ENCODE measurements around the gene FLOT2. TPM values are rescaled to one million over a fixed set of nuclear protein-coding genes. Genes with fewer than 3 reads are reported as not detected.

The FLOT2 gene
- total and polyA plus RNA-seq, 2 of the 8 experiments (the other 6 are each of a cell fraction or from before 2014, with no cell fraction given) = 116 to 189 TPM

- Histone ChIP-seq H3K9me3 (ENCODE audit: insufficient read depth in 2 of 2, low read depth in 1 of 2, low read length in 1 of 2) (no peaks in the 10 kb centered on the region), H3K27me3 (replicated peaks in 1 of 4; ENCODE audit: control insufficient read depth in 3 of 4, extremely low read depth in 1 of 4, insufficient read depth in 3 of 4, low read length in 3 of 4) (no peaks in the 10 kb centered on the region), H3K79me1 (ENCODE audit: low read depth, low read length) (peaks cover 3% of the 10 kb centered on the region; the same call in 1 of the 2 replicates), H3K79me2 (ENCODE audit: control insufficient read depth in 1 of 2, insufficient read depth in 2 of 2, low read length in 2 of 2) (peaks cover 0 to 9% of the 10 kb centered on the region in 2 experiments; a peak in 1 of 4 replicates), H3K23ac (ENCODE audit: insufficient read length) (no peak overlapping the region), H3K18ac (ENCODE audit: extremely low read depth, low read length) (no peak overlapping the region), H2AK5ac (ENCODE audit: low read depth, low read length) (no peak overlapping the region), H3K27ac (ENCODE audit: low read depth, low read length) (no peak overlapping the region), H2BK15ac (ENCODE audit: low read length) (no peak overlapping the region), H4K5ac (ENCODE audit: insufficient read length, low read depth, low read length) (no peak overlapping the region), H3K23me2 (ENCODE audit: low read depth, low read length) (peaks cover 2% of the 10 kb centered on the region; the same call in 1 of the 2 replicates), H2BK5ac (ENCODE audit: low read depth, low read length) (no peak overlapping the region), H2BK12ac (ENCODE audit: low read depth, low read length) (0 out of 2 replicates have a peak overlapping the region, but pooled peaks have one; percentile 39), H3K56ac (replicated peaks; ENCODE audit: insufficient read length, low read depth, low read length) (no peak overlapping the region), H3K14ac (ENCODE audit: insufficient read length) (no peak overlapping the region), H4K91ac (replicated peaks; ENCODE audit: insufficient read length, low read length) (no peak overlapping the region), H3K36me3 (ENCODE audit: control insufficient read depth in 2 of 4, insufficient read depth in 4 of 4, low read length in 3 of 4) (peaks cover 0 to 5% (median 0%) of the 10 kb centered on the region in 4 experiments; a peak in 2 of 8 replicates), H4K8ac (ENCODE audit: extremely low read depth, insufficient read depth, low read length) (no peak overlapping the region), H3K4me2 (ENCODE audit: insufficient read depth in 1 of 2, low read depth in 2 of 2, low read length in 2 of 2) (no peak overlapping the region), H3K4me1 (replicated peaks in 1 of 4; ENCODE audit: control insufficient read depth in 3 of 4, insufficient read depth in 4 of 4, low read length in 3 of 4) (peaks cover 0 to 3% (median under 1%) of the 10 kb centered on the region in 4 experiments; a peak in 2 of 7 replicates), H3K4ac (replicated peaks; ENCODE audit: insufficient read length, low read depth, low read length) (no peak overlapping the region), H2BK120ac (replicated peaks; ENCODE audit: low read depth, low read length) (no peak overlapping the region), H2AFZ (ENCODE audit: low read length) (no peak overlapping the region), H4K20me1 (replicated peaks in 1 of 2; ENCODE audit: control insufficient read depth in 1 of 2, insufficient read depth in 2 of 2, low read length in 2 of 2) (peaks cover 2 to 9% of the 10 kb centered on the region in 2 experiments), H3K4me3 (ENCODE audit: extremely low read depth in 1 of 4, insufficient read depth in 2 of 4, low read depth in 3 of 4, low read length in 4 of 4) (no peak overlapping the region), H3K9ac (replicated peaks in 1 of 4; ENCODE audit: extremely low read depth in 1 of 4, low read depth in 3 of 4, low read length in 3 of 4) (no peak overlapping the region), H2BK20ac (ENCODE audit: low read length) (no peak overlapping the region)
- FAIRE-seq = no peak
- POLR2A ChIA-PET (ENCODE audit: partially characterized antibody) = interaction anchor here (0.6 to 1.8 kb wide), 10 partner anchors 8 to 138 kb away, joined by 3 to 8 read pairs (median 4); no protein-coding TSS in a partner anchor
- no peak for TF ChIP-seq CHD2 (IDR thresholded peaks at IDR 0.05; ENCODE audit: low read length)
- TF ChIP-seq ZNF274 (IDR thresholded peaks at IDR 0.05; ENCODE audit: borderline replicate concordance, extremely low read depth, low read length) = no peak
- no peak for TF ChIP-seq RNF2 (IDR thresholded peaks at IDR 0.05; ENCODE audit: borderline replicate concordance, low read depth, low read length, missing control alignments, poor library complexity, severe bottlenecking)
- no peak for TF ChIP-seq HDAC2 (IDR thresholded peaks at IDR 0.05; ENCODE audit: borderline replicate concordance in 1 of 2, low read depth in 2 of 2, low read length in 2 of 2)
- TF ChIP-seq EP300 (IDR thresholded peaks at IDR 0.05; ENCODE audit: borderline replicate concordance in 1 of 2, low read depth in 2 of 2, low read length in 2 of 2) = no peak
- TF ChIP-seq SP4 (IDR thresholded peaks at IDR 0.05; ENCODE audit: low read length) = no peak
- no peak for TF ChIP-seq EGR1 (IDR thresholded peaks at IDR 0.05; ENCODE audit: borderline replicate concordance, low read depth, low read length)
- no peak for TF ChIP-seq MAX (IDR thresholded peaks at IDR 0.05)
- DNase-seq (ENCODE audit: low read depth in 1 of 2, low spot score in 2 of 2) = no peak
- CTCF ChIA-PET (ENCODE audit: partially characterized antibody) = interaction anchor here (0.6 to 1.5 kb wide), 3 partner anchors 9 to 41 kb away, joined by 3 to 6 read pairs (median 5); no protein-coding TSS in a partner anchor
- 91% methylated on average over 5 of the region's 5 CpGs; no CpG with 5 or more reads in 1 of the 2 experiments for WGBS, 2 experiments (ENCODE audit: extremely low coverage in 1 of 2, insufficient coverage in 1 of 2, insufficient read length in 1 of 2, insufficient replicate concordance in 2 of 2, low coverage in 1 of 2, low lambda C conversion rate in 2 of 2, missing lambda C conversion rate in 1 of 2)
Observed at GRCh38 chr17:28889996-28890395, 7.5 kb downstream of the FLOT2 start.

Measured in H1 (cell line).